Osteoblast (primary cell): Measurements from ENCODE around the gene SSR1. TPM values are rescaled to one million over a fixed set of nuclear protein-coding genes. Genes with fewer than 3 reads are reported as not detected.

Experiments used
- DNase-seq: peaks from one replicate; pipeline ENCODE4 v3.0.0; 2011; ENCODE audit warnings: low spot score, mixed read lengths; ENCODE audit not compliant: insufficient read length; ENCODE audit errors: missing footprints
- H2AFZ ChIP-seq: 2 replicates; pipeline ENCODE4 v1.6.0; 2011; ENCODE audit warnings: mild to moderate bottlenecking, low read length
- H3K27ac ChIP-seq: 2 replicates; pipeline ENCODE4 v1.5.1; 2011; ENCODE audit warnings: mild to moderate bottlenecking, low read depth, low read length, moderate library complexity
- H3K27me3 ChIP-seq: 2 replicates; pipeline ENCODE4 v1.6.0; 2012; ENCODE audit warnings: mild to moderate bottlenecking, control low read depth, inconsistent platforms, low read length, moderate library complexity; ENCODE audit not compliant: insufficient read depth
- H3K36me3 ChIP-seq: 2 replicates; pipeline ENCODE4 v1.5.1; 2011; ENCODE audit warnings: mild to moderate bottlenecking, low read length, control low read depth, moderate library complexity; ENCODE audit not compliant: insufficient read depth
- H3K4me1 ChIP-seq: 2 replicates; pipeline ENCODE4 v1.5.1; 2011; ENCODE audit warnings: mild to moderate bottlenecking, low read length, control low read depth, moderate library complexity; ENCODE audit not compliant: insufficient read depth
- H3K4me2 ChIP-seq: 2 replicates; pipeline ENCODE4 v1.6.0; 2011; ENCODE audit warnings: mild to moderate bottlenecking, low read length; ENCODE audit not compliant: insufficient read depth
- H3K4me3 ChIP-seq: fragments of 200-600 bp; sonication (generic); 3 replicates; pipeline ENCODE4 v1.5.1; 2012; ENCODE audit warnings: mild to moderate bottlenecking, low read length, inconsistent platforms; ENCODE audit not compliant: insufficient read depth
- H3K79me2 ChIP-seq: 2 replicates; pipeline ENCODE4 v1.6.0; 2012; ENCODE audit warnings: mild to moderate bottlenecking, low read length, control low read depth, inconsistent platforms; ENCODE audit not compliant: insufficient read depth
- H3K9me3 ChIP-seq: 2 replicates; pipeline ENCODE4 v1.5.1; 2011; ENCODE audit warnings: low read depth, low read length, control low read depth
- H4K20me1 ChIP-seq: 2 replicates; pipeline ENCODE4 v1.6.0; 2012; ENCODE audit warnings: mild to moderate bottlenecking, low read length, control low read depth; ENCODE audit not compliant: insufficient read depth
- CTCF ChIP-seq: IDR thresholded peaks from 2 replicates; pipeline ENCODE4 v1.5.1; 2011; ENCODE audit warnings: mild to moderate bottlenecking, low read depth, low read length, moderate library complexity; ENCODE audit errors: extremely low read depth
- total RNA-seq: library from RNA; depleted of rRNA; stranded (reverse); fragments of >200 nt; gene quantifications from 2 replicates; pipeline ENCODE4 v1.2.3, GENCODE V29; 2012

SSR1 gene
- total RNA-seq, 1 donor: 89.4 TPM

GRCh38 chr6:7245668-7246393 is 67.2 kb downstream of the SSR1 start:
- no peak overlapping the region for H3K4me2 ChIP-seq
- DNase-seq: no peak
- H3K4me1 ChIP-seq: peaks cover 21% of the 10 kb centered on the region
- no peak overlapping the region for H3K27ac ChIP-seq
- H3K4me3 ChIP-seq: no peak overlapping the region
- no peak overlapping the region for H2AFZ ChIP-seq
- H4K20me1 ChIP-seq: peaks cover 14% of the 10 kb centered on the region
- TF ChIP-seq CTCF: no peak
- peaks cover 39% of the 10 kb centered on the region for H3K36me3 ChIP-seq
- H3K79me2 ChIP-seq: peaks cover 19% of the 10 kb centered on the region
- H3K9me3 ChIP-seq: no peaks in the 10 kb centered on the region
- no peaks in the 10 kb centered on the region for H3K27me3 ChIP-seq

GRCh38 chr6:7243179-7243981 is 69.6 kb downstream of the SSR1 start:
- Histone ChIP-seq H3K9me3 (no peaks in the 10 kb centered on the region), H3K4me3 (no peak overlapping the region), H3K79me2 (peaks cover 40% of the 10 kb centered on the region), H3K27me3 (no peaks in the 10 kb centered on the region), H2AFZ (no peak overlapping the region), H3K4me1 (peaks cover 21% of the 10 kb centered on the region), H4K20me1 (peaks cover 11% of the 10 kb centered on the region), H3K27ac (peak overlapping the region; percentile 57), H3K36me3 (peaks cover 36% of the 10 kb centered on the region), H3K4me2 (peak overlapping the region; percentile 25)
- TF ChIP-seq CTCF: peak; percentile 91
- peak; percentile 94 for DNase-seq

- no peaks in the 10 kb centered on the region for H3K27me3 ChIP-seq
- H3K4me2 ChIP-seq: peak overlapping the region; percentile 25
- no peaks in the 10 kb centered on the region for H3K9me3 ChIP-seq
- H3K79me2 ChIP-seq: peaks cover 42% of the 10 kb centered on the region
- peak overlapping the region; percentile 57 for H3K27ac ChIP-seq
- no peak for DNase-seq
- H2AFZ ChIP-seq: no peak overlapping the region
- peaks cover 21% of the 10 kb centered on the region for H3K4me1 ChIP-seq
- no peak overlapping the region for H3K4me3 ChIP-seq
- H3K36me3 ChIP-seq: peaks cover 32% of the 10 kb centered on the region
- peaks cover 13% of the 10 kb centered on the region for H4K20me1 ChIP-seq
- TF ChIP-seq CTCF: no peak
Observed at GRCh38 chr6:7242835-7243178, 70.2 kb downstream of the SSR1 start.
